GM15510 (cell line): ENCODE data around the gene CUL9.

Experiments used
- POLR2A ChIP-seq: IDR thresholded peaks from 3 replicates; pipeline ENCODE4 v1.6.1; 2011; ENCODE audit warnings: borderline replicate concordance; ENCODE audit not compliant: insufficient read length; ENCODE audit errors: extremely low read depth

Gene CUL9

DNA sequence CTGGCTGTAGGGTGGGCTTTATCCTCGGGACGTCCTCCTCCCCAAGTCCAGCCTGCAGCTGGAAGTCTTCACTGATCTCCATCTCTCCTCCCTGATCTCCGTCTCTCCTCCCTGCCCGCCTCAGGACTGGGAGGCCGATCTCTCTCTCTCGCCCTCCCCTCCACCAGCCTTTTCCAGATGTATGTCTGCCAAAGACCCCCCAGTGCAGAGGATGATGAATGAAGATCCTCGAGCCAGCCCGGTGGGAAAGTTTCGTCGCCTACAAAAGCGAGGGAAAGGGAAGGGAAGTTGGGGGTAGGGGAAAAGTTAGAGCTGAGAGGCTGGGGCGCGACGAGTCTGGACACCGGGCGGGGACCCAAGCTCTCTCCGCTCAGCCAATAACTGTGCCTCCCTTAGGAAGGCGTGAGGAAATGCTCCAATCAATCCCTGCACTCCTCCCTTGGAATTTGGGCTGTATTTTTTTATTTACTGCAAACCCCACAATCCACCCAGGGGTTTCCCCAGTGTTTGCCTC lies 11.5 kb upstream of the CUL9 start:
- TF ChIP-seq POLR2A = no peak

DNA sequence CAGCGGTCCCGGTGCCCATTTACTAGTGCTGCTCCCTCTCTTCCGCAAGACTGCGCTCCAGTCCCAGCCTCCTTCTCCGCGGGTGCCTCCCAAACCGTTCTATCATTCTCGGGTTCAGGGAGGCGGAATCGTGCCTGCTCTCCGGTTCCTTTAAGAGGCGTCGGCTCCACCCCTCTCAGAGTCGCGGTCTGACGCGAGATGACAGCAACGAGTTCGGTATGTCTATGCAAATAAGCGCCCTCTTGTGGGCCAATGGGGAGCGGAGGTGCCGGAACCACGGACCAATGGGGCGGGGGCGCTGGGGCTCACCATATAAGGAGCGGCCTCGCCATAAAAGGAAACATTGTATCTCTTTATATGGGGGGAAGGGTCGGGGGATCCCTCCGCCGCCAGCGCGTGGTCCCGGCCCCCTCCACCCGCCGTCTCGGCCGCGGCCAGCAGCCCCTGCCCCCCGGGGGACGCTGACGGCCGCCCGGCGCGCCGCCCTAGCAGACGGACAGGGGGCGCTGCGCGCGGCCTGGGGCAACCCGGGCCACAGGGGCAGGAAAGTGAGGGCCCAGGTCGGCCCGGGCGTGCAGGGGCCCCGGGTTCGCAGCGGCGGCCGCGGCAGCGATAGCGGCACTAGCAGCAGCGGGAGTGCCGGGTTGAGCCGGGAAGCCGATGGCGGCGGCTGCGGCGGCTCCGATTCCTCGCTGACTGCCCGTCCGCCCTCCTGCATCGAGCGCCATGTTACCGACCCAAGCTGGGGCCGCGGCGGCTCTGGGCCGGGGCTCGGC lies 10.9 kb upstream of the CUL9 start, which contains the start of gene SRF:
Gene SRF, plus strand, starts transcription at position 339 of the 776 bp plus-strand sequence. Its CDS starts 388 bp downstream, at position 727.
- peak; percentile 69 for TF ChIP-seq POLR2A

DNA sequence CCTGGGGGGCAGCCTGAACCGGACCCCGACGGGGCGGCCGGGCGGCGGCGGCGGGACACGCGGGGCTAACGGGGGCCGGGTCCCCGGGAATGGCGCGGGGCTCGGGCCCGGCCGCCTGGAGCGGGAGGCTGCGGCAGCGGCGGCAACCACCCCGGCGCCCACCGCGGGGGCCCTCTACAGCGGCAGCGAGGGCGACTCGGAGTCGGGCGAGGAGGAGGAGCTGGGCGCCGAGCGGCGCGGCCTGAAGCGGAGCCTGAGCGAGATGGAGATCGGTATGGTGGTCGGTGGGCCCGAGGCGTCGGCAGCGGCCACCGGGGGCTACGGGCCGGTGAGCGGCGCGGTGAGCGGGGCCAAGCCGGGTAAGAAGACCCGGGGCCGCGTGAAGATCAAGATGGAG lies 10.3 kb upstream of the CUL9 start:
- TF ChIP-seq POLR2A = no peak

DNA sequence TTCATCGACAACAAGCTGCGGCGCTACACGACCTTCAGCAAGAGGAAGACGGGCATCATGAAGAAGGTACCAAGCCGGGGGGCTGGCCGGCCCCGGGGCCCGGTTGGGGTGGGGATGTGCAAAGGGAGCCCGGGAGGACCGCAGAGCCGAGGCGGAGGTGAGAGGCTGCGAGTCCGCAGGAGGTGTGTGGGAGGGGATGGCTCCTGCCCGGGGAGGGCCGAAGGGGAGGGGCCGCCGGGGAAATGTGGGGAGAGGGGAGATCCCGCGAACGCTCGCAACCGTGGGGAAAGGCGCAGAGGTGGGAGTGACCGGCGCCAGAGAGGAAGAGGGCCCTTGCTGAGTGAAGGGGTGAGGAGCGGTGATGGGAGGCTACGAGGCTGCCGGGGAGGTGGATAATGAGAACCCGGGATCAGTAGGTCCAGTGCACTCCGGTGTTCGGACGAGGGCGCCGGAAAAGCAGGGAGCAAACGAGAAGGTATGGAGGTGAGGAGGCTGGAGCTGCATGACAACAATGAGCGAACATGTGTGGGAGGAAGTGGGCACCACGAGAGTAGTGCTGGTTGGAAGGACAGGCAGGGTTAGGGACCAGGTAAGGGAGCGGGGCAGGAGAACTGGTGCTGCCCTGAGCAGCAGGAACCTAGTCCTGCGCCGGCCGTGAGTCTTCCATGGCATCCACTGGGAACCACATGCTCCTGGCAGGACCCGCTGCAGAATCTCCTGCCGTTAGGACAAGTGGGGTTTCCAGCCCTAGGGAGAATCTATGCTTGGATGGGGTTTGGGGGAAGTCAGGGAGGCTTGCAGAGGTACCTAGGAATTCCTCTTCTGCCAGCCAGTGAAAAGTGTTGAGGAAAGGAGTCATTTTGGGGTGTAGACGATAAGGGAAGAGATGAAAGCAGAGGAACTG lies 9.6 kb upstream of the CUL9 start:
- TF ChIP-seq POLR2A = no peak

DNA sequence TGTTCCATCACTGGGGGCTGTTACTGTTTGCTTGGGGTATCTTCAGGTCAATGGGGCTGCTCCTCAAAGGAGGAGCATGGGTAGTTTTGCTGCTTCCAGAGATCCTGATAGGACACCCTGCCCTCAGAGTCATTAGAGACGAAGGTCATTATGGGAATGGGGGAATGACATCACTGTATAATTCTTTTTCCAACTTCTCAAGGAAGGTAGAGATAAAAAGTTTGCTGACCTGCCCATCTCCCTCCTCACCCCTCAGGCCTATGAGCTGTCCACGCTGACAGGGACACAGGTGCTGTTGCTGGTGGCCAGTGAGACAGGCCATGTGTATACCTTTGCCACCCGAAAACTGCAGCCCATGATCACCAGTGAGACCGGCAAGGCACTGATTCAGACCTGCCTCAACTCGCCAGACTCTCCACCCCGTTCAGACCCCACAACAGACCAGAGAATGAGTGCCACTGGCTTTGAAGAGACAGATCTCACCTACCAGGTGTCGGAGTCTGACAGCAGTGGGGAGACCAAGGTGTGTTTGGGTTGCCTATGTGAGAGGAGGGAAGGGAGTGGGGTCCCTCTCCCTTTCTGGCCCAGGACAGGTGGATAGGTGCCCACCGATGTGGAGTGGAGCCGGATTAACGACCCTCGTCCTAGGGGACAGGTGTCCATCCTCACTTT lies 8.3 kb upstream of the CUL9 start:
- TF ChIP-seq POLR2A = no peak

DNA sequence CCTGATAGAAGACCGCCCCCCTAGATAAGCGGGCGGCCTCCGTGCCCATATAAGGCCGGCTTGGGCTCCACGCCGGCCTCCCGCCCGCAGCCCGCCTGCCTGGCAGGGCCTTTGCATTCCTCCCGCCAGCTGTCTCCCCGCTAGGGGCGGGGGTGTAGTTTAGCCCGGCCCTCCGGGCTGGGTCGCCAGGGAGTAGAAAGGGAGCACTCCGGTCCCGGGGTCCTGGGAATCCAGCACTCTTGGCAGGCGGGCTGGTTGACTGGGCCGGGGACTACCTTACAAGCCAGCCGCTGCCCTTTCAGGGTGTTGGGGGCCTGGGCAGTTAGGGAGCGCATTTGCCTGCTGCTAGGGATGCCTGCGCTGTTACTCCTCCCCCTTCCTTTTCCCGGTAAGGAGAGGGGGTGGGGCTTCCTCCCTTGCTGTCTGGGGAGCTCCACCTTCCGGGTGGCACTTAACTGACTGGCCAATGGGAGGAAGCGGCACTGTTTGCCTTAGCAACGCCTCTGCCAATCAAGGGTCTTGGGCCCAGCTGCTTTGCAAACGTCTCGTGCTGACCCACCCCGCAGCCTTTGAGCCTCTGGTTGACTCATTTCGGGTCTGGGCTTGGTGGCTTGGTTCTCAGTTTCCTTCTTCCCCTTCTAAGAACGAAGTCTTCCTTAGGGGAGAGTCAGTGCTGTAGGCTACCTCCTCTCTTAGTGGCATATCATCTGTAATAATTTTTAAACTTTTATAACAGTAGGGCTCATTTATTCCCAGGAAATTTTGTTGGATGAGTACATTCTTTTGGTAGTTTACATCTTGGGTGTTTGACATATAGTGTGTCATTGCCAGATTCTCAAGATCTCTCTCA lies 7.5 kb upstream of the CUL9 start:
- TF ChIP-seq POLR2A = peak; percentile 52

DNA sequence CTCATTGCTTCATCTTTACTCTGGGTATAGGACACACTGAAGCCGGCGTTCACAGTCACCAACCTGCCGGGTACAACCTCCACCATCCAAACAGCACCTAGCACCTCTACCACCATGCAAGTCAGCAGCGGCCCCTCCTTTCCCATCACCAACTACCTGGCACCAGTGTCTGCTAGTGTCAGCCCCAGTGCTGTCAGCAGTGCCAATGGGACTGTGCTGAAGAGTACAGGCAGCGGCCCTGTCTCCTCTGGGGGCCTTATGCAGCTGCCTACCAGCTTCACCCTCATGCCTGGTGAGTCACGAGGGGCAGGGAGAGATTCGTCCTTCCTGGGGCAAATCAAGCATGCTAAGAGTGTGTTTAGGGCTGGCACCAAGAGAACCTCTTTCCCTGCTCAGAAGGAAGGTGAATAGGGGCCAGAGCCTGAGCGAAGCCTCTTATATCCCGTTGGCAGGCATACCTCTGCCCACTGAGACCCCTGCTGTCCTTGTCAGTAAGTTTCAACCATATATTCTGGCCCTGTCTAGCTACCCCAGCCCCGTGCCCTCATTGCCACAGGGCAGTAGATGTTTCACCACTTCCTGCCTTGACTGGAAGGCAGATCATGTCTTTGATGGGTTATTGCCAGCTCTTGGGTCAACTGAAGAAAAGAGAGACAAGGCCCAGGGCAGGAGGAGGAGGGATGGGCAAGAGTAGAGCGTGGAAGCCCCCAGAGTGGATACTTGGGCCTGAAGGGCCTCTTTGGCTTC lies 6.1 kb upstream of the CUL9 start:
- TF ChIP-seq POLR2A = no peak

DNA sequence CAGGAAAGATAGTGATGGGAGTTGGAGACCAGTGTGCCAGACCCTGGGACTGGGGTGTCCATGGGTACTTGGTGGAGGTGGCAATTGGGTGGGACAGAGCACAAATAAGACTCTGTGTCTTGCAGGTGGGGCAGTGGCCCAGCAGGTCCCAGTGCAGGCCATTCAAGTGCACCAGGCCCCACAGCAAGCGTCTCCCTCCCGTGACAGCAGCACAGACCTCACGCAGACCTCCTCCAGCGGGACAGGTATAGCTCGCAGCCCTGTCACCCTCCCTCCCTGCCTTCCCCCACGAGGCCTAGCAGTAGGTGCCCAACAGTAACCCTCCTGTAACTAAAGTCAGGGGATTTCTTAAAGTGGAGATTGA lies 5.6 kb upstream of the CUL9 start:
- TF ChIP-seq POLR2A = no peak

DNA sequence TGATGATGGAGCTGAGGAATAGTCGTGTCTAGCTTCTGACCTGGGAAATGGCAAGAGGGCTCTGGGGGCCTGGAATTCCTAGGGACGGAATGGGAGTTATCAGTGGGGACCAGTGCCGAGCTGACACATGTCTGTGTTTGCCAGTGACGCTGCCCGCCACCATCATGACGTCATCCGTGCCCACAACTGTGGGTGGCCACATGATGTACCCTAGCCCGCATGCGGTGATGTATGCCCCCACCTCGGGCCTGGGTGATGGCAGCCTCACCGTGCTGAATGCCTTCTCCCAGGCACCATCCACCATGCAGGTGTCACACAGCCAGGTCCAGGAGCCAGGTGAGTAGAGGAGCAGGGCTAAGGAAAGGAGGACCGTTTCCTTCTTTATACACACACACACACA lies 3.8 kb upstream of the CUL9 start:
- no peak for TF ChIP-seq POLR2A

DNA sequence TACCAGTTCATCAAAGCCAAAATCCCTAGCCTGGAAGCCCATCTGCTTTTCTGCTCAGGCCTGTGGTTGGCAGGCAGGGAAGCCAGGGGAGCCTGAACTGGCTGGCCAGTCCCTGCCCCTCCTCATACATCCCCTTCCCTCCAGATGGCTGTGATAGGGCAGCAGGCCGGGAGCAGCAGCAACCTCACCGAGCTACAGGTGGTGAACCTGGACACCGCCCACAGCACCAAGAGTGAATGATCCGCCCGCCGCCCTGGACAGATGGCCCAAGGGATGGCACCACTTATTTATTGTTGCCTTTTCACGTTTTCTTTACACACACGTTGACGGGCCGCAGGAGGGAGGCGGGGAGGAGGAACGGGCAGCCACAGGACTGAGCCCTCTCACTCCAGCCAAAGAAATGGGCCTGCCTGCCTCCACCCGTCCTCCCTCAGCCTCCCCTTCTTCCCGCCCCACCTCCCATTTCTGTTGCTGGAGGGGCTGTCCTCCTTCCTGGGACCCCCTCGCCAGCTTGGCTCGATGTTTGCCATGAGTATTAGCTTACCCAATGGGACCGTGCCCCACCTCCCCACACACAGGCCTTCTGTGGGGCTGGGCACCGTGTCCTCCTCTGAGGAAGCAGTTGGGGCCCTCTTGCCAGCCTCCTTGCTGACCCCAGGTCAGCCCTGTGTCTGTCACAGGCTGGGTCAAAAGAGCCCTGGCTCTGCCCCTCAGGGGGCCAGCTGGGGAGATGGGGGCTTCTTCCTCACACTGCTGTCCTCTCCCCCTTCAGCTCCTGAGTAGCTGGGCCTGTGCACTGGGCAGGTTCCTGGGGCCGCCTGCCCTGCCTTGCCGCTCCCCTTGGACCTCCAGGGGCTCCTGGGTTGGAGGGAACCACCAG lies 2.8 kb upstream of the CUL9 start:
- TF ChIP-seq POLR2A = no peak

DNA sequence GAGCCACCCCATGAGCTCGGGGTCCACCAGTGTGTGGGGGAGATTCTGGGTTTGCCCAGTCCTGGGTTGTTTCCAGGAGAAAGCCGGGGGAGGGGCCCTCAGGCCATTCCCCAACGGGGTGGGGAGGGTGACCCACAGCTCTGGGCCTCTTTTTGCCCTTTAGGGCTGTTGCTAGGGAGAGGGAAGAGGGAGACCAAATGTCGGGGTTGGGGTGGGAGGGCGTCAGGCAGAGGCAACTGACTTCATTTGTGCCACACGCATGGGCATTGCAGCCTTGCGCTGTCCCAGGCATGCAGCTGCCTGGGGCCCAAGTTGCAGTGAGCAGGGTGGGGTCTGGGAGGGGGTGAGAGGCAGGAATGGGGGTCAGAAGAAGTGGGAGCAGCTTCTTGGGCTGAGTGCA lies 1.9 kb upstream of the CUL9 start:
- no peak for TF ChIP-seq POLR2A

DNA sequence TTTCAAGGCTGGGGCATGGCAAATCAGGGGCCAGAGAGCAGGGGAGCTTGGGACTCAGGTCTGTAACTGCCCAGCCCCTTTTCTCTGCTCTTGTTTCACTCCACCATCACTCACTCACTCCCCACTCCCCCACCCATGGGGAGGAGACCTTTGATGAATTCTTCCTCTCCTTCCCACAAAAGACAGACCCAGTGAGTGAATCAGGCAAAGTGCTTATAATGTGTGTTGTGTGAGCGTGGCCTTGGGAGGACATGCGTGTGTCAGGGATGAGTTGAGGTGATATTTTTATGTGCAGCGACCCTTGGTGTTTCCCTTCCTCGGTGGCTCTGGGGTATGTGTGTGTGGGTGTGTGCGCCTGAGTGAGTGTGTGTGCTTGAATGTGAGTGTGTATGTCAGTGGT lies 1.0 kb upstream of the CUL9 start:
- TF ChIP-seq POLR2A = no peak

DNA sequence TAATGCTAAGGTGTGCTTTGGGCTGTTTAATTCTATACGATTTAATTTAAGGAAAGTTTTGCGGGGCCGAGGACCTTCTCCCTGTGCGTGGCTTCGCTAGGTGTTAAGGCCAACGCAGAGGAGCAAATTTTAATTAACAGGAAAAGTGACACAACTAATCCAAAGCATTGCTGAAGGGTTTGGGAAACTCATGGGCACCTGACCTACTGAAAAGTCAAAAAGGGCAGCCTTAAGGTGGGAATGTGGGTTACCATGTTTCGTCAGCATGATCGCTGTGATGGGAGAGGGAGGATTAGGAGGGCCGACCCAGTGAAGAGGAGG lies 415 bp upstream of the CUL9 start:
- TF ChIP-seq POLR2A = no peak
